Left lung (tissue), 10 donors: ENCODE data around the gene ZNFX1. TPM values are rescaled to one million over a fixed set of nuclear protein-coding genes. Genes with fewer than 3 reads are reported as not detected.
"Not testable (repeated sequence)": the region's sequence is repeated elsewhere in the genome, so short reads cannot be mapped to it uniquely, and the experiment has no call there.

ENCODE experiments used
- ATAC-seq: fragments of 200-7000 bp; cut with Tn5 transposase; one replicate; pipeline ENCODE4 v1.9.1; 2020; ENCODE audit warnings: moderate library complexity
- DNase-seq, 4 donors: peaks; one replicate each; pipeline ENCODE4 v3.0.0-alpha.2; 2013 to 2020
- H3K27ac ChIP-seq, 2 donors: fragments of 200-600 bp; sonication (generic) in 1 of 2; one replicate each; pipeline versions ENCODE4 v1.5.0 to v1.8.0; 2020 to 2021
- H3K27me3 ChIP-seq, 2 donors: fragments of 200-600 bp; sonication (generic) in 1 of 2; one replicate each; pipeline versions ENCODE4 v1.5.0 to v1.8.0; 2020 to 2021
- H3K36me3 ChIP-seq, 2 donors: fragments of 200-600 bp; sonication (generic) in 1 of 2; one replicate each; pipeline versions ENCODE4 v1.5.0 to v1.8.0; 2020 to 2021
- H3K4me1 ChIP-seq, 2 donors: fragments of 200-600 bp; one replicate each; pipeline ENCODE4 v1.8.0; 2021
- H3K4me3 ChIP-seq, 2 donors: fragments of 200-600 bp; sonication (generic) in 1 of 2; one replicate each; pipeline versions ENCODE4 v1.5.0 to v1.8.0; 2020 to 2021; ENCODE audit warnings: mild to moderate bottlenecking in 1 of 2
- H3K9me3 ChIP-seq, 2 donors: fragments of 200-600 bp; sonication (generic) in 1 of 2; one replicate each; pipeline versions ENCODE4 v1.5.0 to v1.8.0; 2020 to 2021
- intact Hi-C, 2 donors: fragments of 100-400 bp; cut with DNase I; formaldehyde crosslinking; loops; one replicate each; pipeline versions ENCODE4 v1.11.2 to v1.14.2; 2022
- polyA plus RNA-seq, 6 donors: library from polyadenylated mRNA; unstranded; fragments of 120-200 nt; gene quantifications; one replicate each; pipeline ENCODE4 v1.2.1, GENCODE V29; 2013; ENCODE audit not compliant: insufficient read length in 6 of 6
- total RNA-seq, 2 donors: library from RNA; stranded (reverse); fragmentation: NEBNext Ultra II Directional; extraction: Animal tissue kit (Norgen Biotek cat#: 25700); gene quantifications; one replicate each; pipeline ENCODE4 v1.2.1, GENCODE V29; 2021
- TF ChIP-seq, protein P1 (sequence below), 2 donors: fragments of 200-600 bp; sonication (generic) in 1 of 2; IDR thresholded peaks; one replicate each; pipeline versions ENCODE4 v1.5.0 to v1.8.0; 2021; ENCODE audit warnings: antibody characterized with exemption in 2 of 2
- donor health status: DM: no; HTN: yes; CAD: no.
- donor health status: DM: no; HTN: no; CAD: no.

ZNFX1 gene
- total and polyA plus RNA-seq, 8 donors, result 15.5 to 41.0 (median 16.6) TPM

DNA sequence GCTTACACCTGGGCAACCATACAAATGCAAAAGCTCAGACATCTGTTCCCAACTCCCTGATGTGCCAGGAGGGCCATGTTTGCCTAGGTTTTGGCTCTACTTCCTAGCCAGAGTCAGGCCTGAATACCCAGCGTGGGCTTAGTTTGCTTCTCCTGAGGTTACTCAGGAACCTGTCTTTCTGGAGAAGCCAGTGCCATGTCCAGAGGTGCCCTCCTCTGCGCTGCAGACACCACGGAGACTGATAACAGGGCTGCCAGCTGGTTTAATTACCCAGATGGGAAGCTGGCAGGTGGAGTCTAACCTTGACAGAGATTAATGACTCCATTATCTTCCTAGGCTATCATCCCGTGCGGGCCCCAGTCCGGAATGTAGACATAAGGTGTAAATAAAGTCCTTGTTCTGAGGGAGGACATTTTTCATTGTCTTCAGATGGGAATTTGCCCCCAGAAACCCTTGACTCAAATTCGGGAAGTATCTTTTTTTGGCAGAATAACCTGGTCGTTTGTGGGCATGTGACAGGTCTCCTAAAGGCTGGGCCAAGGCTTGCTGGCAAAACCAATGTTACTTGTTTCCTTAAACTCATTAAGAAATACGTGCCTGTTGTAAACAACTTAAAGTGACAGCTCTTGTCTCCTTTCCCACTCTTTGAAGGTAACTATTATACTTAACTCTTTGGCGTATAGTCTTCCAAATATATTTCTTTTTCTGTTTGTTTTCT lies 29.2 kb upstream of the ZNFX1 start:
- peaks cover 0 to 5% of the 10 kb centered on the region in 2 donors for H3K4me1 ChIP-seq
- TF ChIP-seq, protein P1, sequence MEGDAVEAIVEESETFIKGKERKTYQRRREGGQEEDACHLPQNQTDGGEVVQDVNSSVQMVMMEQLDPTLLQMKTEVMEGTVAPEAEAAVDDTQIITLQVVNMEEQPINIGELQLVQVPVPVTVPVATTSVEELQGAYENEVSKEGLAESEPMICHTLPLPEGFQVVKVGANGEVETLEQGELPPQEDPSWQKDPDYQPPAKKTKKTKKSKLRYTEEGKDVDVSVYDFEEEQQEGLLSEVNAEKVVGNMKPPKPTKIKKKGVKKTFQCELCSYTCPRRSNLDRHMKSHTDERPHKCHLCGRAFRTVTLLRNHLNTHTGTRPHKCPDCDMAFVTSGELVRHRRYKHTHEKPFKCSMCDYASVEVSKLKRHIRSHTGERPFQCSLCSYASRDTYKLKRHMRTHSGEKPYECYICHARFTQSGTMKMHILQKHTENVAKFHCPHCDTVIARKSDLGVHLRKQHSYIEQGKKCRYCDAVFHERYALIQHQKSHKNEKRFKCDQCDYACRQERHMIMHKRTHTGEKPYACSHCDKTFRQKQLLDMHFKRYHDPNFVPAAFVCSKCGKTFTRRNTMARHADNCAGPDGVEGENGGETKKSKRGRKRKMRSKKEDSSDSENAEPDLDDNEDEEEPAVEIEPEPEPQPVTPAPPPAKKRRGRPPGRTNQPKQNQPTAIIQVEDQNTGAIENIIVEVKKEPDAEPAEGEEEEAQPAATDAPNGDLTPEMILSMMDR (IDR thresholded peaks at IDR 0.05), result no peak
- H3K36me3 ChIP-seq, result no peaks in the 10 kb centered on the region
- ATAC-seq (no peak), DNase-seq (no peak)
- H3K27ac ChIP-seq, result no peak overlapping the region
- no peaks in the 10 kb centered on the region for H3K27me3 ChIP-seq
- no peaks in the 10 kb centered on the region for H3K9me3 ChIP-seq
- intact Hi-C loops, result no loop called here
- no peak overlapping the region for H3K4me3 ChIP-seq

DNA sequence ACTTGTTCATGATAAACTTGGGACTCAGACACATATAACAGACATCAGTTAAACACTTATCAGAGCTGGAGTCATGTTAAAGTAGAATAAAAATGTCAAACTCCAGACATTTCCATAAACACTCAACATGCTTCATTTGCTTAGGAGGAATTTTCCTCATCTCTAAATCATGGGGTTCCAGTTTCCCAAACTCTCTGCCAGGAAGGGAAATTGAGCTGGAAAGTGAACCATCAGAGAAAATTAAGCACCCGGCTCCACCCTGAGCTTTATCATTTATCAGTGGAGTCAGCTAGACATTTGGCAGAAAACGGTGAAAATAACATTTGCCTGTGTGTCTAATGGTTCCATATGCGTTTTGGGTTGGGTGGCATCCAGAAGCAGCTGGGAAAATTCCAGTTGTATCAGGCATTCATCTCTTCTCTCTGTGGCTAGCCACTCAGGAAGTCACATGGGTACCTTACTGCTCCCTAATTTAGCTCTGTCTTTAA lies 25.3 kb upstream of the ZNFX1 start:
- Histone ChIP-seq H3K4me1 (peaks cover 0 to 5% of the 10 kb centered on the region in 2 donors), H3K27ac (no peak overlapping the region), H3K4me3 (no peak overlapping the region), H3K36me3 (no peaks in the 10 kb centered on the region), H3K9me3 (no peaks in the 10 kb centered on the region), H3K27me3 (no peaks in the 10 kb centered on the region)
- ATAC-seq (no peak), DNase-seq (no peak)
- intact Hi-C loops, result no loop called here
- TF ChIP-seq, protein P1 (IDR thresholded peaks at IDR 0.05), result no peak

DNA sequence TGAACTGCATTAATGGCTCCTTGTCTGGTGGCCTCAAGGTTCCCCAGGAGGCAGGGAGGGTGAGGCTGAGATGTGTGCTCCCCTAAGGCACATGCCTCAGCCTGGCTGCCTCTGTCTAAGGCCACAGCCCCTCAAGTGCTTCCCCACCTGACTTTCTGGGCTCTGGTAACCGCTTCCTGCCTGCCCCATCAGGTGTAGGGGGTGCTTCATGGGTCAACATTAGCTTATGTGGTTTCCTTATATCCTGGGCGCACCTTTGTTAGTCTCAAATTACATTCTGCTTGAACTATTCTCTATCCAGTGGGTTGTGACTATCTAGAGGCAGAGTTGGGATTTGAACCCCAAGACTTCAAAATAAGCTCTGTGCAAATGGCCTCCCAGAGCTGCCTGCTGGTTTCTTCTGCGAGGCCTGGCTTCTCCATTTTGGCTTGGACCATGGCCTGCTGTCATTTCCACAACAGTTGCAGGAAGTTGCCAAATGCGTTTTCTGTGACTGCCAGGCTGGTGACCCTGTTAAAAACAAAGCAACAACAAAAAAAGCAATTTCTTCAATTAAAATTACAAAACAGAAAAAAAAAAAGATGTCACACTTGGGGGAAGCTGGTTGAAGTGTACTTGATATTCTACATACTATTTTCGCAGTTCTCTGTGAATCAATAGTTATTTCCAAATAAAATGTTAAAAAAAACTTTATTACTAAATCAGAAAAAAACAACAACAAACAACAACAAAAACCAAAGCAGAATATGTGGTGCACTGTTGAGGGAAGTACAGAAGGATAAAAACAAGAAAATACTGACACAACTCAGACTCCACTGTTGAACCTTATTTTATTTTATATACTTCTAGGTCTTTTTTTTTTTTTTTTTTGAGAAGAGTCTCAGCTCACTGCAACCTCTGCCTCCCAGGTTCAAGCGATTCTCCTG lies 20.0 kb upstream of the ZNFX1 start:
- intact Hi-C loops, result no loop called here
- TF ChIP-seq, protein P1 (IDR thresholded peaks at IDR 0.05), result no peak
- Histone ChIP-seq H3K9me3 (no peaks in the 10 kb centered on the region), H3K4me3 (no peak overlapping the region), H3K4me1 (no peaks in the 10 kb centered on the region), H3K27ac (peak overlapping the region in 1 of 2 donors; percentile 80), H3K27me3 (no peaks in the 10 kb centered on the region), H3K36me3 (peaks cover 0 to 16% of the 10 kb centered on the region in 2 donors)
- peak; percentile 45 for ATAC-seq
- DNase-seq, result no peak

DNA sequence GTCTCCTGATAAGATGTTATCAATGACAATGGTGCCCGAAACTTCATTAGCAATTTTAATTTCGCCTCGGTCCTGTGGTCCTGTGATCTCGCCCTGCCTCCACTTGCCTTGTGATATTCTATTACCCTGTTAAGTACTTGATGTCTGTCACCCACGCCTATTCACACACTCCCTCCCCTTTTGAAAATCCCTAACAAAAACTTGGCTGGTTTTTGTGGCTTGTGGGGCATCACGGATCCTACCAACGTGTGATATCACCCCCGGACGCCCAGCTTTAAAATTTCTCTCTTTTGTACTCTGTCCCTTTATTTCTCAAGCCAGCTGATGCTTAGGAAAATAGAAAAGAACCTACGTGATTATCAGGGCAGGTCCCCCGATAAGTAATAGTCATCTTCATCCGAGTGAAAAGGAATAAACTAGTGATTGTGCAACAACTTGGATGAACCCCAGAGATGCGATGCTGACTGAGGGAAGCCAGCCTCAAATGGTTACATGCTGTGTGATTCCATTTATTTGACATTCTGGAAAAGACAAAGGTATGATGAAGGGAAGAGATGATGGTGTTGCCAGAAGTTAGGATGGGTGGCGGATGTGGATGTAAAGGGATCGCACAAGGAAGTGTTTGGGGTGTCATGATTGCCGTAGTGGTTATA lies 16.3 kb upstream of the ZNFX1 start:
- H3K4me3 ChIP-seq, H3K27ac ChIP-seq, intact Hi-C loops, H3K9me3 ChIP-seq, H3K4me1 ChIP-seq, ATAC-seq, H3K27me3 ChIP-seq, DNase-seq: not testable (repeated sequence)
- peaks cover 0 to 53% of the 10 kb centered on the region in 2 donors for H3K36me3 ChIP-seq

DNA sequence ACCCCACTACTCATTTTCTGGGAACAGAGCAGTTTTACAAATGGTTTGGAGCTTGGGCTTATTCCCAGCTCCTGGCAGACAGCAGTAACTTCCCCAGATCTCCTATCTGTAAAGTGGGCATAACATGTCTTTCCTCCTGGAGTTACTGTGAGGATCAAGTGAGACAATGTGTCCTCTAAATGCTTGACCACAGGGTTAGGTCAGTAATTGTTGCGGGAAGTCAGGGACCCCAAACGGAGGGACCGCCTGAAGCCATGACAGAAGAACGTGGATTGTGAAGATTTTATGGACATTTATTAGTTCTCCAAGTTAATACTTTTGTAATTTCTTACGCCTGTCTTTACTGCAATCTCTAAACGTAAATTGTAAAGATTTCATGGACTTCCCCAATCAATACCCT lies 15.3 kb upstream of the ZNFX1 start:
- no peak overlapping the region for H3K27ac ChIP-seq
- intact Hi-C loops, result no loop called here
- DNase-seq (no peak), ATAC-seq (no peak)
- H3K36me3 ChIP-seq, result peaks cover 0 to 63% of the 10 kb centered on the region in 2 donors
- H3K4me3 ChIP-seq, result no peak overlapping the region
- TF ChIP-seq, protein P1 (IDR thresholded peaks at IDR 0.05), result no peak
- H3K9me3 ChIP-seq, result no peaks in the 10 kb centered on the region
- H3K27me3 ChIP-seq, result no peaks in the 10 kb centered on the region
- peaks cover 0 to 13% of the 10 kb centered on the region in 2 donors for H3K4me1 ChIP-seq
